ENCODE data around the gene DHRS4L2. TPM values are rescaled to one million over a fixed set of nuclear protein-coding genes. Genes with fewer than 3 reads are reported as not detected.

DHRS4L2 gene
- total and polyA plus RNA-seq, 2 of the 4 experiments (the other 2 are of a cell fraction): 11.1 to 19.6 TPM

GRCh38 chr14:23950411-23951135 lies 38.2 kb upstream of the DHRS4L2 start:
- intact Hi-C loops (cut with micrococcal nuclease): loop anchor here (5.0 kb wide), 1 partner anchor 318 kb away; no protein-coding TSS in a partner anchor
- CTCF ChIA-PET: no interaction called here

More at GRCh38 chr14:23950411-23951135, 38.2 kb upstream of the DHRS4L2 start:
- in situ Hi-C loops (cut with MboI; ENCODE audit: low sequenced_read_pairs): no loop called here
- TF ChIP-seq SMC3 (IDR thresholded peaks at IDR 0.05; ENCODE audit: low read depth, low read length) (no peak), RFX5 (IDR thresholded peaks at IDR 0.05; ENCODE audit: low read depth, low read length) (no peak), USF2 (IDR thresholded peaks at IDR 0.05; ENCODE audit: low read depth, low read length) (no peak), ELK1 (IDR thresholded peaks at IDR 0.05; ENCODE audit: borderline replicate concordance, low read depth, low read length) (no peak), FOS (IDR thresholded peaks at IDR 0.05; ENCODE audit: low read depth, low read length) (no peak), NFE2L2 (IDR thresholded peaks at IDR 0.05; ENCODE audit: low read depth, low read length) (no peak), RCOR1 (IDR thresholded peaks at IDR 0.05; ENCODE audit: insufficient replicate concordance, low read length) (no peak), CEBPB (IDR thresholded peaks at IDR 0.05; ENCODE audit: low read depth, low read length) (no peak), MXI1 (IDR thresholded peaks at IDR 0.05; ENCODE audit: borderline replicate concordance, low read depth, low read length) (no peak), CHD1 (IDR thresholded peaks at IDR 0.05; ENCODE audit: low read depth, low read length) (no peak), POLR2A (IDR thresholded peaks at IDR 0.05; ENCODE audit: low read depth, low read length) (no peak), MAFK (IDR thresholded peaks at IDR 0.05; ENCODE audit: low read depth, low read length) (no peak), BHLHE40 (IDR thresholded peaks at IDR 0.05; ENCODE audit: low read depth, low read length) (no peak), MAZ (IDR thresholded peaks at IDR 0.05; ENCODE audit: borderline replicate concordance, low read depth, low read length) (no peak), CTCF (conservative IDR thresholded peaks at IDR 0.05; ENCODE audit: low read depth, low read length) (no peak), RAD21 (IDR thresholded peaks at IDR 0.05; ENCODE audit: low read length) (no peak)
- no peak overlapping the region for H2AK9ac ChIP-seq (replicated peaks; ENCODE audit: low read depth, low read length, poor library complexity)
- no peak overlapping the region for H2AFZ ChIP-seq (replicated peaks; ENCODE audit: low read length, poor library complexity)
- peaks cover 2 to 15% of the 10 kb centered on the region in 2 experiments for H3K79me1 ChIP-seq (ENCODE audit: low read depth in 1 of 2, low read length in 2 of 2)
- no peak overlapping the region for H2BK15ac ChIP-seq (ENCODE audit: low read depth, low read length)
- H4K91ac ChIP-seq (ENCODE audit: insufficient read depth, low read depth, low read length): no peak overlapping the region
- no peak overlapping the region for H3K27ac ChIP-seq (ENCODE audit: insufficient read depth, low read length)
- H3K4me2 ChIP-seq (ENCODE audit: low read depth, low read length): no peak overlapping the region
- no peak overlapping the region for H3K4ac ChIP-seq (ENCODE audit: low read depth, low read length)
- H3K9me3 ChIP-seq (ENCODE audit: control insufficient read depth, insufficient read depth, low read length): peaks cover 2% of the 10 kb centered on the region; the same call in 1 of the 2 replicates
- H3K56ac ChIP-seq (ENCODE audit: extremely low read depth, insufficient read depth, low read length): no peak overlapping the region
- POLR2A ChIA-PET (ENCODE audit: unreplicated experiment): no interaction called here
- no CpG with 5 or more reads among the region's 6 CpGs for WGBS, 2 experiments (ENCODE audit: extremely low coverage in 2 of 2, insufficient read length in 1 of 2)
- H2BK120ac ChIP-seq (ENCODE audit: low read depth, low read length): no peak overlapping the region
- H4K20me1 ChIP-seq (ENCODE audit: insufficient read depth, low read length): no peaks in the 10 kb centered on the region
- H3K4me3 ChIP-seq (ENCODE audit: insufficient read depth, low read depth, low read length): no peak overlapping the region
- no peaks in the 10 kb centered on the region for H3K36me3 ChIP-seq (ENCODE audit: control insufficient read depth, insufficient read depth, low read length)
- H3K23ac ChIP-seq (ENCODE audit: low read depth, low read length): no peak overlapping the region
- no peak overlapping the region for H3K14ac ChIP-seq (replicated peaks; ENCODE audit: low read depth, low read length)
- no peak overlapping the region for H4K5ac ChIP-seq (ENCODE audit: low read depth, low read length)
- H3K9me1 ChIP-seq (ENCODE audit: insufficient read depth, low read length): no peaks in the 10 kb centered on the region
- no peak for ATAC-seq (ENCODE audit: low read depth)
- dilution Hi-C loops (cut with HindIII; ENCODE audit: low sequenced_read_pairs, unreplicated experiment): no loop called here
- no peak overlapping the region for H2BK20ac ChIP-seq (ENCODE audit: low read depth, low read length)
- H3K27me3 ChIP-seq (ENCODE audit: control insufficient read depth, insufficient read depth, low read length): no peaks in the 10 kb centered on the region
- DNase-seq: no peak
- no peak overlapping the region for H4K8ac ChIP-seq (ENCODE audit: low read depth in 2 of 2, low read length in 2 of 2)
- H2AK5ac ChIP-seq (ENCODE audit: low read depth, low read length): no peak overlapping the region
- no peak overlapping the region for H2BK5ac ChIP-seq (ENCODE audit: low read depth, low read length, poor library complexity, severe bottlenecking)
- no peak overlapping the region for H3K18ac ChIP-seq (ENCODE audit: low read depth, low read length)
- H3K4me1 ChIP-seq (ENCODE audit: control insufficient read depth, insufficient read depth, low read length): peaks cover 2% of the 10 kb centered on the region; the same call in 1 of the 2 replicates
- no TSS peak for BruUV-seq (replicated peaks)
- H3K9ac ChIP-seq (ENCODE audit: low read depth, low read length): no peak overlapping the region
